ENCODE data around the gene ALG6.
"Not testable (repeated sequence)": the region's sequence is repeated elsewhere in the genome, so short reads cannot be mapped to it uniquely, and the experiment has no call there.

Gene ALG6

GRCh38 chr1:63418101-63418500, 50.7 kb downstream of the ALG6 start:
- DNase-seq, result no peak

DNA sequence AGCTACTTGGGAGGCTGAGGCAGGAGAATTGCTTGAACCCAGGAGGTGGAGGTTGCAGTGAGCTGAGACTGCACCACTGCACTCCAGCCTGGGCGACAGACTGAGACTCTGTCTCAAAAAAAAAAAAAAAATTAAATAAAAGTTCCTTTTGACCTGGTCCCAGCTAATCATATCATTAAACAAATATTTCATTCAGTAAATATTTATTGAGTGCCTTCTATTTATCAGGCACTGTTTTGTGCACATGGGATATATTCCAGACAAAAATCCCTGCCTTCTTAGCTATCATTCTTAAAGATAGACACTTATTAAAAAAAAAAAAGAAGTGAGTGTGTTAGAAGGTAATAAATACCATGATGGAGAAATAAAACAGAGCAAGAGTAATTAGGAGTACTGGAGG, 53.3 kb downstream of the ALG6 start:
- not testable (repeated sequence) for DNase-seq

- DNase-seq, result no peak
These were observed 56.2 kb downstream of the ALG6 start for GRCh38 chr1:63423649-63424048.

GRCh38 chr1:63428815-63429214, 61.4 kb downstream of the ALG6 start:
- DNase-seq, result no peak

- no peak for DNase-seq
These were observed 61.9 kb downstream of the ALG6 start for GRCh38 chr1:63429281-63429680.

DNA sequence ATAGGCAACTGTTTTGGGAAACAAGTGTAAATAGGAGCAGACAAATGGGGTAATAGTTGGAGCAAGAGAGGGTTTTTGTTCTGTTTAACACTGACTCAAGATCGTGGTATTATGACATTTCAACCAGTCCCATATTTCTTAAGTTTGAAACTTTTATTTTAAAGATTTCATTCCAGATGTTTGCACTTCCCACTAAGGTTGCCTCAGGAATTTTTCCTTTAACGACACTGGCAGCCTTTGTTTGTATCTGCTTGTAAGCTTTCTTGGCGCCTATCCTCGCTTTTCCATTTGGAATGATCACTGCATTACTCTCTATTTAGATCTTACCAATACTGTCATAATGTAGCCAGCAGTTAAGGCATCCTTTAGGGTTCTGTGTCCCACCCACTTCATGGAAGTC, 67.7 kb downstream of the ALG6 start:
- DNase-seq, result no peak

GRCh38 chr1:63442141-63442475, 74.7 kb downstream of the ALG6 start:
- no peak for DNase-seq

DNA sequence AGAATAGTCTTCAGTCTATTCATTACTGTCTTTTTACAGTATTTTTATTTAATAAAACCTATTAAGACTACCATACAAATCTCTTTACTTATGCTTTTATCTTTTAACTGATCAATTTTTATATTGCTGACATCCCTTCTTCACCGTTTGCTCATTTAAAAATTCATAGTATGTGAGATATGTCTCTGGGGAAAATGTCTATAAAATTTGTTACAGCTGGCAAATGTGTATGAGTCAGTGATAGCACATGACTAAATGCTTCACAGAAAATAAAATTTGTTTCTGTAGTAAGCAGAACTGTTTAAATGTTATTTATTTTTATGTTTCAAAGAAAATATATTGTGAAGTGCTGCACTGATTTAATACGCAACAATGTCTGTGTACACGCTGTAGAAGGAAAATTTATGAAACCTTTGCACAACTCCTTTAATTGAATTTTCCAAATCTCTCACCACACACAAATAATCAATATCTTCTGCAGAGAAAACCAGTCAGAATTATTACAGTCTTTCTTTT, 81.4 kb downstream of the ALG6 start:
- no peak for DNase-seq

DNA sequence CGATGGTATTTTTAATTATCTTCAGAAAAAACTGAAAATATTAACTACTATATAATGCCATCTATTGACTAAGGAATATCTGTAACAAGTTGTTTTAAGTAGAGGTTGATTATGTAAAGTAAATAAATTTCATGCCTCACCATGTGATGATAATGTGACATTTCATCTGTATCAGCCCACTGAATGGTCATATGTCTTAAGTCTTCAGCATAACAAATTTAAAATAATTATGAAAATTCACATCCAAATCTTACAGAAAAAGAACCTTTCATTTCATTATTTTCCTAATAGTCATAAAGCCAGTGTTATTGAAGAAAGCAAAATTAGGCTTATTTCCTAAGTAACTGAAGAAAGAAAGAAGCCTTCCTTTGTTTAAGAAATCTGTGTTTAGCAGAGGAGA, 83.0 kb downstream of the ALG6 start:
- no peak for DNase-seq

- DNase-seq, result no peak
These were observed 85.8 kb downstream of the ALG6 start for GRCh38 chr1:63453232-63453631.

- no peak for DNase-seq
These were observed 86.8 kb downstream of the ALG6 start for GRCh38 chr1:63454269-63454668.

DNA sequence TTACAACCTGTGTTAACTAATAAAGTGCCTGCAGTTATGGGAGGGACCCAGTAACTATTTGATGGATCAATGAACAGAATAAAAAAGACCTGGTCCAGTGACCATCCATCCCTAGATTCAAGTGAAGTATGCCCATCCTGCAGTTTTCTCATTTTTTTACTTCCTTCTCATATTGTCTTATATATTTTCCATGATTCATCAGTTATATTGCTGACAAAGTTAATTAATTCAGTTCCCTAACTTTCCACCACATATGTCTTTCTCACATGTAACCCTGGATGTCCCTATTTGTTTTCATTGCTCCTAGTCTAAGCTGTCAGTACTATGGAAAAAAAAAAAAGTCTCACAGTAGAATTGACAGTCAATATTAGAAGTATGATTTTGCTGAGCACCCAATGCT, 91.3 kb downstream of the ALG6 start:
- DNase-seq, result no peak

DNA sequence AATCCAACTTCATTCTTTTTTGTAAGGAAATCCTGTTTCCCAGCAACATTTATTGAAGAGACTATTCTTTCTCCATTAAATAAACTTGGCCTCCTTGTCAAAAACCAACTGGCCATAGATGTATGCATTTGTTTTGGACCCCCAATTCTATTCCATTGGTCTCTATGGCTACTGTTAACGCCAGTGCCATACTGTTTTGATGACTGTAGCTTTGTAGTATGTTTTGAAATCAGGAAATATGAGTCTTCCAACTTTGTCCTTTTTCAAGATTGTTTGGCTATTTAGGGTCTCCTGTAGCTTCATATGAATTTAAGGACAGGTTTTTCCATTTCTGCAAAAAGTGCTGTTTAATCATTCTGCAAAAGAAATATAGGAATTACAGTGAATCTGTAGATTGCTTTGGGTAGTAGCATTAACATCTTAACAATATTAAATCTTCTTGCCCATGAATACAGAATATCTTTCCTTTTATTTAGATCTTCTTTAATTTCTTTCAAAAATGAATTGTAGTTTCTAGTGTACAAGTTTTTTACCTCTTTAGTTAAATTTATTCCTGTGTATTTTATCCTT, 94.3 kb downstream of the ALG6 start:
- DNase-seq, result no peak

DNA sequence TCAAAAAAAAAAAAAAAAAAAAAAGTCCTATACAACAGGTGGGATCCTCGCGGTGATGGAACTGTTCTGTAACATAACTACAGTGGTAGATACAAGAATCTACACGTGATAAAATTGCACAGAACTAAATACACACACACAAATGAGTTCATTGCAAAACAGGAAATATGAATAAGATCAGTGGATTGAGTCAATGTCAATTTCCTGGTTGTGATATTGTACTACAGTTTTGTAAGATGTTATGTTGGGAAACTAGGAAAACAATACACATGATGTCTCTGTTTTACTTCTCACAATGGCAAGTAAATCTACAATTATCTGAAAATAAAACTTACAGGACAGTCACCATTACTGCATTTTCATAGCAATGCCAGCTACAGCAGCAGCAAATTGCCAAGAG, 95.8 kb downstream of the ALG6 start:
- no peak for DNase-seq

- DNase-seq, result no peak
These were observed 98.8 kb downstream of the ALG6 start for GRCh38 chr1:63466181-63466580.

GRCh38 chr1:63466759-63467158, 99.3 kb downstream of the ALG6 start:
- DNase-seq, result no peak

DNA sequence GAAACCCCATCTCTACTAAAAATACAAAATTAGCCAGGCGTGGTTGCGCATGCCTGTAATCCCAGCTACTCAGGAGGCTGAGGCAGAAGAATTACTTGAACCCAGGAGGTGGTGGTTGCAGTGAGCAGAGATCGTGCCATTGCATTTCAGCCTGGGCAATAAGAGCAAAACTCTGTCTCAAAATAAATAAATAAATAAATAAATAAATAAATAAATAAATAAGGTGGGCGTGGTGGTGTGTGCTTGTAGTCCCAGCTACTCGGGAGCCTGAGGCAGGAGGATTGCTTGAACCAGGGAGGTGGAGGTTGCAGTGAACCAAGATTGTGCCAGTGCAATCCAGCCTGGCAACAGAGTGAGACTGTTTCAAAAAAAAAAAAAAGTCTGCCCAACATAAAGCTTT, 101.3 kb downstream of the ALG6 start:
- DNase-seq, result not testable (repeated sequence)

DNA sequence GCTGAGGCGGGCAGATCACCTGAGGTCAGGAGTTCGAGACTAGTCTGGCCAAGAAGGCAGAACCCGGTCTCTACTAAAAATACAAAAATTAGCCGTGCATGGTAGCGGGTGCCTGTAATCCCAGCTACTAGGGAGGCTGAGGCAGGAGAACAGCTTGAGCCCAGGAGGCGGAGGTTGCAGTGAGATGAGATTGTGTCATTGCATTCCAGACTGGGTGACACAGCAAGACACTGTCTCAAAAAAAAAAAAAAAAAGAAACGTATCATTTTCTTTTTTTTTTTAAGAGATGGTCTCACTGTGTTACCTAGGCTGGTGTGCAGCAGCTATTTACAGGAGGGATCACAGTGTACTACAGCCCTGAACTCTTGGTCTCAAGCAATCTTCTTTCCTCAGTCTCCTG, 108.3 kb downstream of the ALG6 start:
- DNase-seq, result no peak

DNA sequence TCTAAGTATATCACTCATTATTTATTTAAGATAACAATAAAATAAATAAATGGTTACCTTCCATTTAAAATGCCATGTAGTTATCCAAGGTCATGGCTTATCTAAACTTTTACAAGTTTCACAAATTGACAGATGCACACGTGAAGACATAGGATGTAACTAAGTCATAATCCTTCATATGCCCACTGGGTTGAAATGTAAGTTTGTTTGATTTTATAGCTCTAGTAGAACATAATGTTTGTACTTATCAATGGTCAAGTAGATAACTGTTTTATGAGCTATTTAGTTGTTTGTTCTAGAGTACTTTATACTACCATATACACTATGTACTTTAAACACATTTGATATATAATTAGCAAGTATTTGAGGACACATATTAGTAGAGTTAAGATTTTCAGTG, 112.6 kb downstream of the ALG6 start:
- DNase-seq, result no peak

DNA sequence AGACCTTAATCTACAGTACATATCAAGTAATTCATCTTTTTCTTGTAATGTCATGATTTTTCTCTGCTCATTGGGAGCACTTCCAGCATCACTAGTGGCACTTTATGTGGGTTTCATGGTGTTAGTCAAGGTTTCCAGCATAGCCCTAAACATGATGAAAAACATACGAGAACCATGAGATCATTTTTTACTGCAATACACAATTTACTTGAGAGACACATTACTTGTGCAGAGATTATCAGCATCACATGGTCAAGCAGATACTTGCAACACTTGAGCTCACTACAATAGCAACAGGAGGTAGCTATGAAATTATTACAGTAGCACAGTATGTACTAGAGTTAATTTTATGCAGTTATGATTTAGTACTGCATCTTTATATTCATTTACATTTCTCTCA, 119.2 kb downstream of the ALG6 start:
- no peak for DNase-seq

DNA sequence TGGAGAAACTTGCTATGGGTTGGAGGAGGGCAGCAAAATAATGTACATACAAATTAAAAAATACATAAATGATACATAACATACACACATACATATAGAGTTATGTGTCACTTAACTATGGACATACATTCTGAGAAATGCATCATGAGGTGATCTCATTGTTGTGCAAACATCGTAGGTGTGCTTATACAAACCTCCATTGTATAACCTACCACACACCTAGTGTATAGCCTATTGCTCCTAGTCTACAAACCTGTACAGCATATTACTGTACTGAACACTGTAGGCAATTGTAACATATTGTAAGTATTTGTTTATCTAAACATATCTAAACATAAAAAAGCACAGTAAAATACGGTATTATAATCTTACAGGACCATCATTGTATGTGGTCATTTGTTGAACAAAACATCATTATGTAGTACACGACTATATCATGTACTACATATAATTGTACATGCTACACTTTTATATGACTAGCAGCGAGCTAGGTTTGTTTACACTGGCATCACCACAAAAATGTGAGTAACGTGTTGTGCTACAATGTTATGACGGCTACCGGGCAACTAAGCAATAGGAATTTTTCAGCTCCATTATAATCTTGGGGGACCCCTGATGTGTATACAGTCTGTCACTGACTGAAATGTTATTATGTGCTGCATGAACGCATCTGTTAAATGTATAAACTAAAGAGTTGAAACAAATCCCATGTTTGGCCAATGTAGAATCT, 120.1 kb downstream of the ALG6 start:
- DNase-seq, result no peak

Measured in NK-92 treated with Interleukin-12 subunit alpha and Interleukin-12 subunit beta, amount 100 ng/mL, for 24 hours (cell line).